DOHH2 (cell line): ENCODE measurements around the gene PAM.

Experiments
- CTCF ChIP-seq: fragments of 200-600 bp; sonication (generic); IDR thresholded peaks from one replicate; pipeline ENCODE4 v1.5.1; 2014; ENCODE audit warnings: antibody characterized with exemption, mild to moderate bottlenecking, low read depth, low read length; ENCODE audit not compliant: poor library complexity, severe bottlenecking
- EZH2phosphoT487 ChIP-seq: fragments of 200-600 bp; sonication (generic); IDR thresholded peaks from 2 replicates; pipeline ENCODE4 v1.6.1; 2017; ENCODE audit warnings: borderline replicate concordance, mild to moderate bottlenecking, antibody characterized with exemption, low read length, moderate library complexity, mixed read lengths

GRCh38 chr5:102818934-102819333 lies 63.8 kb downstream of the PAM start:
- no peak for TF ChIP-seq CTCF
- TF ChIP-seq EZH2phosphoT487: no peak
